NCI-H2081 (cell line): ENCODE measurements around the gene CHMP1A.
A peak's percentile ranks its signal among the peaks of the same experiment; 100 is the strongest.

Source experiments
- DNase-seq, 2 experiments: peaks; one replicate each; lab custom pipeline; 2025; lab: John Stamatoyannopoulos, UW

CHMP1A gene

DNA sequence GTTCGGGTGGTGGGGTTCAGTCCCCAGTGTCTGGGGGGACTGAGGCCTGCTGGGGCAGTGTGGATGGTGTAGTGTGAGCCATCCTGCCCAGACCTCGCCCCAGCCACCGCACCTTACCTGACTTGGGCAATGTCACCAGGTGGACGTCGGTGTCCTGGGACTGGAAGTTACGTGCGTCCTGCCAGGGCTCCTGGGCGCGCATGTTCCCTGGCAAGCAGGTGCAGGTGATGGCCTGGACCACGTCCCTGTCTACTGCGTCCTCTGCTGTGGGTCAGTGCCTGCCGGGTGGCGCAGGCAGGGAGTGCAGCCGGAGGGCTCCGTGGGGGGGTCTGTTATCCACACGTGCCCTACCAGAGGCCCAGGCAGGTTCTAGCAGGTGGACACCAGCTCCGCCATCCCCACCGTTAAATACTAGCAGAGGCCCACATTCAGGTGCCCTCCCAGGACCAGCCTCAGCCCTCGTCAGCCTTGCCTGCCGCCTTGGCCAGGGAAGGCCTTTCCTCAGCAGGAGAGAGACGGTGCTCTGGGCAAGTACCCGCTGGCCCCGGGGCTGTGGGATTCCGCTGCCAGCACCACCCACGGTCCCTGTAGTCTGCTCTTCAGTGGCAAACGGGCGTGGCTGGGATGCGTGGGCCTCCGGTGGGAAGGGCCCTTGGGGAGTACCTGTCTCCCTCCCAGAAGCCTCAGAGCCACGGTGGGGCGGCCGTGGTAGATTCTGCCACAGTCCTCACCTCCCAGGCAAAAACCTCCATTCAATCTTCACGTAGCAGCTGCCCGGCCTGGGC is 52.1 kb downstream of the CHMP1A start:
- no peak for DNase-seq

GRCh38 chr16:89604764-89605163 is 52.7 kb downstream of the CHMP1A start:
- DNase-seq, result no peak

GRCh38 chr16:89602952-89603590 is 54.4 kb downstream of the CHMP1A start:
- no peak for DNase-seq

DNA sequence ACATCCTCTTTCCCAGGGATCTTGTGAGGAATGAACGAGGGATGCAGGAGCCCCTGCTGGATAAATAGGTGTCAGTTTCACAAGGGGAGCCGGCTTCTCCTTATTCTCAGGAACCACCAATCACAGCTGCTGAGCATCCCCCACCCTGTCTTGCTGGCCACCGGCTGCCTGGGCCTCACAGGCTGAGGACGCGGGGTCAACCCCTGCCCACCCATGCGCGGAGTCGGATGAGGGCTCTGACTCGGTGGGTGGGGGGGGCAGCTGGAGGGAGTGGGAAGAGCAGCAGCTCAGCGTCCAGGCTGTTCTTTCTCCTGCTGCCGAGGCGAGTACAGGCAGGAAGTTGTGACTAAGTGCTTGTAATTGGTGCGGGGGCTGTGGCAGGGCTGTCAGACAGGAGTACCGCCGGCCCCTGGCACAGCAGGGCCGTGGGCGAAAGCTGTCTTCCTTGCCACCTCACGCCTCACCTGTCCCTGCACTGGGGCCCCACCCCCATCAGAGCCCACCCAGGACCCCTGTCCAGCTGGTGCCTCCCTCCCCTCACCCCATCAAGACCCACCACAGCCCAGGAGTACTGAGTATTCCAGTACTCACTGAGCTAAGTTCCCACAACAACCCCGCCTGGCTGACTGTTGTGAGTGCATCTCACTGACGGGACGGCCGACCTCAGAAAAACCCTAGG is 55.1 kb downstream of the CHMP1A start:
- DNase-seq, result peak in 1 of 2 experiments; percentile 34

- DNase-seq, result no peak
Measured at GRCh38 chr16:89601906-89602272, 55.6 kb downstream of the CHMP1A start.

GRCh38 chr16:89600956-89601355 is 56.6 kb downstream of the CHMP1A start:
- DNase-seq, result no peak

- DNase-seq, result no peak
Measured at GRCh38 chr16:89600427-89600826, 57.1 kb downstream of the CHMP1A start.

- DNase-seq, result no peak
Measured at GRCh38 chr16:89599902-89600301, 57.6 kb downstream of the CHMP1A start.

GRCh38 chr16:89599451-89599858 is 58.1 kb downstream of the CHMP1A start:
- peak in 1 of 2 experiments; percentile 3 for DNase-seq

- no peak for DNase-seq
Measured at GRCh38 chr16:89598199-89598598, 59.3 kb downstream of the CHMP1A start.

- no peak for DNase-seq
Measured at GRCh38 chr16:89596957-89597649, 60.4 kb downstream of the CHMP1A start.

DNA sequence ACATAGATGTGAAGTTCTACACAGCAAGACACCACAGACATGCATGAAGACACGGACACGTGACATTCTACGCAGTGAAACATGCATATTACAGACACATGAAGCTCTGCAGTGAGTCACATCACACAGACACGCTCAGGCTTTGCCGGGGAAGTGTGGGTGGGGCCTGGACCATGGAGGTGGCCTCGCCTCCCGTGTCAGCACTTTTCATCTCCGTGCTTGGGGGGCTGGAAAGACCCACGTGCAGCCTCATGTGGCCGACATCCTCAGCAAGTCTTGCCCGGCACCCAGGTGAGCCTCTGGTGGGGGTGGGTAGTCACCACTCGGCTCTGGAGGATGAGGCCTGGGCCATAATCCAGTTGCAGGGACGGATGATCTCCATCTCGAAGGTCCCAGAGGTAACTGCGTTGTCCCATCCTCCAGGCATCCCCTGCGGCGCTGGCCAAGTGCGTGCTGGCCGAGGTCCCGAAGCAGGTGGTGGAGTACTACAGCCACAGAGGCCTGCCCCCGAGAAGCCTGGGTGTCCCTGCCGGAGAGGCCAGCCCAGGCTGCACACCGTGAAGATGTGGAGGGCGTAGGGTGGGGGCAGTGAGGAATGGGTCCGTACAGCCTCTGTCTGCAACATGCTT is 61.3 kb downstream of the CHMP1A start:
- DNase-seq, result no peak

GRCh38 chr16:89595330-89596060 is 62.0 kb downstream of the CHMP1A start:
- DNase-seq, result no peak
